ENCODE data around the gene ANAPC4.

The ANAPC4 gene

DNA sequence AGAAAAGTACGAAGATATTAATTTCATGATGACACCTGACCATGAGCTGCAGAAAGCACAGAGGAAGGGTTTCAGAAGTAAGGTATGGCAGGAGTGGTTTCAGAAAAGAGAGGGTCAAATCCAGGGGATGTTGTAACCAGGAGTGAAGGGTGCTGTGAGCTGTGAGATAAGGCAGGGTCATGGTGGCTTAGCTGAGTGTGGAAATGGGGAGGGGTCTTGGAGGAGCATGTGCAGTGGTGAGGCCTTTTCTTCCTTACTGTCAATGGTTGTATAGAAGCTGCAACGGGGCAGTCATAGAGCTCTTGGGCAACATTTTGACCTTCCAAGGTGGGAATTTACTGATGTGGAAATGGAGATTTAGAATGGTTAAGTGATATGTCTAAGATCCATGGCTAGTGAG lies 2.5 kb downstream of the ANAPC4 start:
- no peak for DNase-seq

DNA sequence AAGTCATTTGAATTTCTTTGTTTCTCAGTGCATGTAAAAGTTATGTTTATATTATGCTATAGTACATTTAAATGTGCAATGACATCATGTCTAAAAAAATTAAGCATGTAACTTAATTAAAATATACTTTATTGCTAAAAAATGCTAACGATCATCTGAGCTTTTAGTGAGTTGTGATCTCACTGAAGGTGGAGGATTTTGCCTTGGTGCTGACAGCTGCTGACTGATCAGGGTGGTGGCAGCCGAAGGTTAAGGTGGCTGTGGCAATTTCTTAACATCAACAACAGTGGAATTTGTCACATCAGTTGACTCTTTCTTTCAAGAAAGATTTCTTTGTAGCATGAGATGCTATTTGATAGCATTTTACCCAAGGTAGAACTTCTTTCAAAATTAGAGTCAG lies 6.6 kb downstream of the ANAPC4 start:
- DNase-seq: no peak

DNA sequence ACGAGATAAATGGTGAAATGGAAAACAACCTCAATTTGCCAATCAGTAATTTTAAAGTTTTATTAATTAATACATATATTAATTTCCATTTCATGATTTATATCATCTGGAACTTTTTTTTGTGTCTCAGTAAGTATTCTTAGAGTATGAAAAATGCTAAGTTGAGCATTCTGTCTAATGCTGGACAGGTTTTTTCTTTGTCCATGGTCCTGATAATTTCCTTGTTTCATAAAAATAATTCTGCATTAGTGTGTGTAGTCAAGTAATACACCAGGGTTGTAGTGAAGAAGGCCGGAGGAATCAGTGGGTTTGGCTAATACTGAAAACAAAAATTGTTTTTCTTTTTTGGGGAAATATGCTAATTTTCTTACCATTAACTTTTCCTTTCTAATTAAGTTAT lies 9.9 kb downstream of the ANAPC4 start:
- DNase-seq: no peak

DNA sequence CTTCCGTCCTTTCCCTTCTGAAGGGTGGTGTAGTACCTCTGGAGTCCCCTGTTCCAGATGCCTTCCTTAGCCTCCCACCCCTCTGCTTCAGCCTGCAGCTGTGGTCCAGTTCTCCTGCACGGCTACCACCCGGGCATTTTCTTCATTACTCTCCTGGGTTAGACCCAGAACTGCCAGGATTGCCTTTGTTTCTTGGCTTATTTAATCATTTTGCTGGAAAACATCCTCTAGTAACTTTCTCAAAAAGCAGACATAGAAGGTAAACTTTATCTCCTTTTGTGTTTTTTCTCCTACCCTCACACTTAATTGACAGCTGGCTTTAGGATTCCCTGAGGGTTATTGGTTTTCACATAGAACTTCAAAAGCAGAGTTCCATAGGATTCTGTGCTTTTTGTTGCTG lies 20.2 kb downstream of the ANAPC4 start:
- no peak for DNase-seq

- DNase-seq: no peak
These were observed 22.4 kb downstream of the ANAPC4 start for GRCh38 chr4:25399510-25399909.

DNA sequence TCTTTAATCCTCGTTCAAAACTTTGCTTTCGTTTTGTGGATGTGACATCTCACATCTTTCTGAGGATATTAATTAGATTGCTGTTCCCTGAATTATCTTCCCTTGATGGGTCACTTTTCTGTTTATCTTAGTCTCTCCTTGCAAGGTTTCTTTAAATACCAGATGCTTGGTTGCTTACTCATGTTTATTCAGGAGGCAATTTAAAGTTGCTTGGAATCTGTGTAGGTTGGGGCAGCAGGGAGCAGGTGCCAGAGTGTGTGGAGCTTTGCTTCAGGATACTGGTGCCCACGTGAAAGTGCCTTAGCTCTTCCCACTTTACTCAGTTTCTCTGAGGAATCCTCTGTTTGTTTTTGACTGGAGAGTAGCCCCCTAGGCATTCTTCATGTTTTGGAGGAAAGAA lies 24.0 kb downstream of the ANAPC4 start:
- no peak for DNase-seq

GRCh38 chr4:25402521-25402920 lies 25.5 kb downstream of the ANAPC4 start:
- DNase-seq: no peak

GRCh38 chr4:25403699-25404098 lies 26.6 kb downstream of the ANAPC4 start:
- DNase-seq: no peak

DNA sequence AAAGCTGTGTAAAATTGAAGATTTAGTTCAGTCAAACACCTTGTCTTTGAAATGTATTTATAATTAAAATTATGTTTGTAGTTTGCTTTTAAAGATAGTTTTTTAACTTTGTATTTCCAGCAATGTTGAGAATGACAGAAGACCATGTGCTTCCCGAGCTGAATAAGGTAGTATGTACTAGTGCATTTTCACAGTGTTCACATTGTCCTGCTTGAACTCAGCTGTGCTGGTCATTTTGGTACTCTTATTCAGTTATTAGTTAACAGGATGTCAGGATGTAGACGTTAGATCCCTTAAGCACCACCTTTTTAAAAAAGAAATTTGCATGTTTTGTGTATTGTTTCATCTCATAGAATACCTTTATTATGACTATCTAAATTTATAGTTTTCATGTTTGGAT lies 28.4 kb downstream of the ANAPC4 start:
- DNase-seq: no peak

- DNase-seq: no peak
These were observed 29.1 kb downstream of the ANAPC4 start for GRCh38 chr4:25406081-25406692.

GRCh38 chr4:25410820-25411529 lies 33.9 kb downstream of the ANAPC4 start:
- no peak for DNase-seq

DNA sequence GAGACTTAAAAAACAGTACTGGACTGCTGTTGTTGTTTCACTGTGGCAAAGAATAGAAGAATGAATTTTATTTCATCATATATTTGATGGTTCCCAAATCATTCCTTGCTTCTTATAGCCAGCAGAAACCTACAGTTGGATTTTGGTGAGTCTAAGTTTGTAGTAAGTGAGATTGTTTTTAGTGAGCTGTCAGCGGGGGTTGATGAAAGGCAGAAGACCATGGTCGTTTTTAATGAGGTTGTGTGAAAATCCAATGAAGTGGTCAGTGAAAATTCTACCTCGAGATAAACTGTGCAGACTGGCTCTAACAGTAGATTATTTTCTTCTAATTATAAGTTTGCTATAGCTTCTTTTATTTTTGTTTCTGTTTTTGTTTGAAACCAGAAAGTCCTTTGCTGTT lies 36.2 kb downstream of the ANAPC4 start:
- no peak for DNase-seq

DNA sequence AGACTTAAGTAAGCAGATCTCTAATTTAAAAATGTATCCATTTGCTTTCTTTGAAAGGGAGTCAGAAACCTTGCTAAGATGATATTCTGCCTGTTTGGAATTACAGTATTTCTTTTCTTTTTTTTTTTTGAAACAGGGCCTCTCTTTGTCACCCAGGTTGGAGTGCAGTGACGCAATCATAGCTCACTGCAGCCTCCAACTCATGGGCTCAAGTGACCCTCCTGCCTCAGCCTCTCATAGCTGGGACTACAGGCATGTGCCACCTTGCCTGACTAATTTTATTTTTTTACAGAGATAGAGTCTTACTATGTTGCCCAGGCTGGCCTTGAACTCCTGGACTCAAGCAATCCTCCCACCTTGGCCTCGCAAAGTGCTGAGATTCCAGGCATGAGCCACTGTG lies 40.0 kb downstream of the ANAPC4 start:
- no peak for DNase-seq

GRCh38 chr4:25420931-25421330 lies 43.9 kb downstream of the ANAPC4 start:
- no peak for DNase-seq

DNA sequence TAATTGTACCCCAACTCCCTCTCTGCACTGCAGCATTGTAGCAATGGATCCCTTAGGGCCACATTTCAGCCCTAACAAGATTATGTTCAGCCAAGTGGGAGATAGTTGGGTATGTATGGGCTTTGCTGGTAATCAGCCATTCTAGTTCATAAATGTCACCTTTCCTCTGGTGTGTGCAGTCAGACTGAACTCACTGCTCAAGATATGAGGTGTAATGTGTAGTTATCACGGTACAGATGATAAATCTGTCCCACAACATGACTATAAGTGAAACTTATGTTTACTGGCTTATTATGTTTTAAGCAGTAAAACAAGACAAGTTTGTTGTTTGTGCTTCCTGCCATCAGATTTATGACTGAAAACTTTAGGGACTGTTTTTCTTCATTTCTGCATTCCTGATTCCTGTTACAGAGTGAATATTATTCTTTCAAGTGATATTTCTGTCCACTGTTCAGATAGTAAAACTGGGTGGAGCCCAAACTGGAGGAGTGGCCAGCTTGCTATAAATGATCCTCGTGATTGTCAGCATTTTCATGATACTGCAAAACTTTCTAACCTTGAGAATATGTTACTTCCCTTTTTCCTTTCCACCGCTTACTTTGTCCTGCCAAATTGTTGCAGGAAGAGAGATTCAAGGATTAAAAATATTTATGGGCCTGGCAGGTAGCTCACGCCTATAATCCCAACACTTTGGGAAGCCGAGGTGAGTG lies 44.9 kb downstream of the ANAPC4 start:
- no peak for DNase-seq

DNA sequence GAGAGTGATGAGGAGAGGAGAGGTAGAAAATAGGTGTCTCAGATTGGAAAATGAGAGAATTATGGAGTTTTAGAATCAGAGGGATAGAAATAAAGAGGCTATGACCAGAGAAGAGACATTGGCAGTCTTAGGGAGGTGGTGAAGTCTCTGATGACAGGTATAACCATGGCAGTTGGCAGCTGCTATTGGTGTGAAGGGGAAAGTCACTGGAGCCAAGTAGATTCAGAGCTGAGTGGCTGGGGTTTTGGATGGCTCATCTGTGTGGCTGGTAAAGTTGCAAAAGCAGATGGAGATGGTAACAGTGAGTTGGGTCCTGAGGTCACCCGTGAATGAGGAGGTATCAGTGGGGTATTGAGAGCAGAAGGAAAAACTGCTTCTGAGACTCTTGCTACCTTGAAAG lies 46.5 kb downstream of the ANAPC4 start:
- no peak for DNase-seq

DNA sequence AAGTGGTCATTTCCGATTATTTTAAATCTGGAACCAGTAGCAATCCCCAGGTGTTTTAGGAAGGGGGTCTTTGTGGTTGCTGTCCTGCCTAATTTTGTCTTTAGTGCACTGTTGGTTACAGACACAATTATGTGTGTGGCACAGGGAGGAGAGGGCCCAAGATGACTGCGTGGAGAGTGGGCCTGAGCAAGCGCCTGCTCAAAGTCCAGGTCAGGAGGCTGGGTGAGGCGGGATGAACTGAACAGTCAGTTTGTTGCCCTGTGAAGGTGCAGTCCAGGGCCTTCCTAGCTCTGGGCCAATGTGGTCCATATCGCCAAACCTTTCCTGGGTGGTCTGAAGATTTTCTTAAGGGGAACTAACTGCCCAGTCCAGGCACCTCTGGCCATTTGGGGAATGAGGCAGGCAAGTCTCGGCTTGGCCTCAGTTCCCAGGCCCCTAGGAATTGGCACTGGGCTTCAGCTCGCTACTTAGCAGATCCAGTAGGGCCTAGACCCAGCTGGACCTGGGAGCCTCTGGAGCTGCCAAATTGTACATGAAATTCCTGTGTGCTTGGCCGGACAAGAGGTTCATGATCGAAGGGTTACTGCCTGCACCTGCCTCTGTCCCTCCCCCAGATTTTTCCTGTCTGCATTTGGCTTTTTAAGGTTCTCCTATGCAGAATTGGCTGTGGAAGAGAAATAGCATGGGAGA lies 47.6 kb downstream of the ANAPC4 start:
- DNase-seq: no peak

- DNase-seq: no peak
These were observed 48.3 kb downstream of the ANAPC4 start for GRCh38 chr4:25425361-25425760.

DNA sequence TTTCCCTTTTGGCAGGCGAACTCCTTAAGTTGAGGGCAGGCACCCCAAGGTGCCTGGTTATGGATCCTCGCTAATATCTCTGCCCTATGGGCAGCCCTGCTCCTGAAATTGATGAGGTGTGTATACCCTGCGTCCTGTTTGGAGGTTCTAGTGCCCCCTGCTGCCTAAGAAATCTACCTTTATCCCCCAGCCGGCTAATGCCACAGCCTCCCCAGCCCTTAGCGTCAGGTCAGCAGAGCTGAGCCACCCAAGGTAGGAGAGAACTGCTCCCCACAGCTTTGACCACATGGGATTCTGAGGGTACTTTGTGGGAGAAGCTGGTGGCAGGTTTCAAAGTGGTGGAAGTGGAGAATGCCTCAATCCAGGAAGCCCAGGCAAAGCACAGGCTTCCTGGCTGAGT lies 50.8 kb downstream of the ANAPC4 start:
- DNase-seq: no peak

DNA sequence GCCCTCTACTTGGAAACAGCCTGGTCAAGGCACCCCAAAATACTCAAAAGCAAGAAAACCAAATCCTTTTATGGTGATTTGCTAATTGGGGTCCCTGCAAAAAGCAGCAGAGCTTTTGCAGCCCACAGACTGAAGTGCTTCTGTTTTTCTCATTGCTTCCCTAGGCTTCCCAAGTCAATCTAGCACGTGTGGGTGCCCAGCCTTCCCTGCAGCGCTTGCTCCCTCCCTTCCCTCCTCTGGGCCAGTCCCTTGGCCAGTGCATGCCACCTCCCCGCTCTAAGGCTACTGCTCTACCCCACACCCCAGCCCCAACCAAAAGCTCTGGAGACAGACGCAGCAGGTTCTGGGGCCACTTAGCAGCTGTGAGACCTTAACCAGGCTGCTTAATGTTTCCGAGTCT lies 53.6 kb downstream of the ANAPC4 start:
- DNase-seq: no peak

DNA sequence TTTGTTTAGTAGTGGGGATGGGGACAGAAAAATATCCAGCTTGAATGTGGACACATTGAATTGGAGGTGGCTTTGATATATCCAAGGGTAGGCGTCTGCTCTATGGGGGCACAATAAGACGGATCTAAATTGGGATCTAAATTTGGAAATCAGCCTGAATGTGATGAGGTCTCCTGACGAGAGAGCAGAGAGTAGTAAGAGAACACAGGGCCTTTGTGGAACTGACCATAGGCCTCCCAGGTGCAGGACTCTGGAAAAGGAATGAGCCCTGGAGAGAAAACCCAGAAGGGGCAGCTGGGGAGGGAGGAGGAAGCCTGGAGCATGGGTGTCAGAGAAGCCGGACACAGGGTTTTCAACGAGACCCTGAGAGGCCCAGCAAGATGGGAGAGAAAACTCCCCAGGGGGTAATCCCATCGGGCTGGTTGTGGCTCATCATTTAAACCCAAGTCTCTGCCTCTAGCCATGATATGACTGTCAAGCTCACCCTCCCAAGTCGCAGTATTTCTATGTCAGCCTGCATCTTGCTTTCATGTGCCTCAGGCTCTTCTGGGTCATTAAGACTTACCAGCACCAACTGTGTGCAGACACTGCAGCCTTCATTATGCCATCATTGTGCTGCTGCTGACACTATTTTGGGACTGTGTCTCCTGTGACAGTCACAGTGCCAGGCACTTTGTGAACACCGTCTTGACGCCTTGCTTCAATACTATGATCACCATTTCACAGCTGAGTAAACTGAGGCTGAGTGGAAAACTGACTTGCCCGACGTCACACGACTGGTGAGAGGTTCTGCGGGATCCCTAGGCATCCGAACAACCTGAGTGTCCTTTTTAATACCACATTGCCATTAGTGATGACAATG lies 57.1 kb downstream of the ANAPC4 start:
- DNase-seq: no peak

DNA sequence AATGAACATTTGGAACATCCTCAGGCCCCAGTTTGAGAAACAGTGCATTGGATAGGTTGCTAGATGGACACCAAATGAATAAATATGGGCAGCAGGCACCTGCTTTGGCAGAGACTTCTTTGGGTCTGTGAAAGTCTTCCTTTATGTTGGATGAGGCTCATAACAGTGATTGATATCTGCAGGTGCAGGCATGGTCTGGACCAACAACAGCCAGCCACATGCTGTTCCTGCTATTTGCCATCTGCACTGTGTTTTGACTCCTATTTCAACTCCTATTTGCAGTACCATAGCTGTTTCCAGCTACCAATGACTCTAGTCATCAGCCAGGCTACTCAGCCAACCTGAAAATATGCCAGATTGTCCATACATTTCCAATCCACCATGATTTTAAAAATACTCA lies 60.9 kb downstream of the ANAPC4 start:
- DNase-seq: no peak
